ENCODE measurements around the gene ARL13B.
"Not testable (repeated sequence)": the region's sequence is repeated elsewhere in the genome, so short reads cannot be mapped to it uniquely, and the experiment has no call there.

DNA sequence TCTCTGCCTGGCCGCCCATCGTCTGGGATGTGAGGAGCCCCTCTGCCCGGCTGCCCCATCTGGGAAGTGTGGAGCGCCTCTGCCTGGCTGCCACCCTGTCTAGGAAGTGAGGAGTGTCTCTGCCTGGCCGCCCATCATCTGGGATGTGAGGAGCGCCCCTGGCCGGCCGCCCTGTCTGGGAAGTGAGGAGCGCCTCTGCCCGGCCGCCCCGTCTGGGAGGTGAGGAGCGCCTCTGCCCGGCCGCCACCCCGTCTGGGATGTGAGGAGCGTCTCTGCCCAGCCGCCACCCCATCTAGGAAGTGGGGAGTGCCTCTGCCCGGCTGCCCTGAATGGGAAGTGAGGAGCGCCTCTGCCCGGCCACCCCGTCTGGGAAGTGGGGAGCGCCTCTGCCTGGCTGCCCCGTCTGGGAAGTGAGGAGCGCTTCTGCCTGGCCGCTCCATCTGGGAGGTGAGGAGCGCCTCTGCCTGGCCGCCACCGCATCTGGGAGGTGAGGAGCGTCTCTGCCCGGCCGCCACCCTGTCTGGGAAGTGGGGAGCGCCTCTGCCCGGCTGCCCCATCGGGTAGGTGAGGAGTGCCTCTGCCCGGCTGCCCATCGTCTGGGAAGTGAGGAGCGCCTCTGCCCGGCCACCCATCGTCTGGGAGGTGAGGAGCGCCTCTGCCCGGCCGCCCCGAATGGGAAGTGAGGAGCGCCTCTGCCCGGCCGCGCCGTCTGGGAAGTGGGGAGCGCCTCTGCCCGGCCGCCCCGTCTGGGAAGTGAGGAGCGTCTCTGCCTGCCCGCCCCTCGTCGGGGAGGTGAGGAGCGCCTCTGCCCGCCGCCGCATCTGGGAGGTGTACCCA is 64.4 kb downstream of the ARL13B start:
- not testable (repeated sequence) for TF ChIP-seq POLR2AphosphoS5 (IDR thresholded peaks at IDR 0.05; ENCODE audit: borderline replicate concordance, low read depth, low read length); EZH2 (IDR thresholded peaks at IDR 0.05)
